CD1c-positive myeloid dendritic cell (primary cell): ENCODE results near the gene KLK14.

ENCODE experiments used
- DNase-seq: peaks from one replicate; pipeline ENCODE4 v3.0.0-alpha.2; 2016; ENCODE audit errors: extremely low spot score

The KLK14 gene

DNA sequence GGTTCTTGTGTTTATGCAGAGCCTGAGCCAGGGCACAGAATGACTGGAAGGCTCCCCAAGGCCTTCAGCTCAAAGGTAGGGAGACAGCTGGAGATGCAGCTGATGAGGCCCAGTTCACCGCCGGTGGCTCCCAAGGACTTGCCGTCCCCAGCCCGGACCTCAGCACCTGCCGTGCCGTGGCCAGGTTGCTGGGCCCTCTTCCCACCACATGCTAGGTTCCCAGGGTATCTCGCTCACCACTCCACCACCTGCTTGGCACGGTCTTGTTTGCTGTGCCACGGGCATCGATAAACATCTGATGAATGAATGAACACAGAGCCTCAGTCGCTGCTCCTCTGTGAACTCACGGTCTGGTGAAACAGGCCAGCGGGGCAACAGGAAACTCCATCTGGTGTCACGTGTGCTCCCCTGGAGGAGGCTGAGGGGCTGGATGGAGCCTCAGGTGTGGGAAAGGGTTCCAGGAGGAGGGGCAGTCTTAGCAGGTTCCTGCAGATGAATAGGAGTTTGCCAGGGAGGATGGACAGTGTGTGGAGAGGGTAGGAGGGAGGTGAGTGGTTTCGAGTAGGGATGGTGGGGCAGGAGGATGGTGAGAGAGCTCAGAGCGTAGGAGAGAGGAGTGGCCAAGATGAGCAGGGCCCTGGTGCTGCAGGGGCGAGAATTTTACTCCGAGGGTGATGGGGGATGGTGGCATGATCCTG, 3.6 kb upstream of the KLK14 start:
- no peak for DNase-seq

- DNase-seq = no peak
Observed at GRCh38 chr19:51084505-51084904, 1.8 kb upstream of the KLK14 start.

DNA sequence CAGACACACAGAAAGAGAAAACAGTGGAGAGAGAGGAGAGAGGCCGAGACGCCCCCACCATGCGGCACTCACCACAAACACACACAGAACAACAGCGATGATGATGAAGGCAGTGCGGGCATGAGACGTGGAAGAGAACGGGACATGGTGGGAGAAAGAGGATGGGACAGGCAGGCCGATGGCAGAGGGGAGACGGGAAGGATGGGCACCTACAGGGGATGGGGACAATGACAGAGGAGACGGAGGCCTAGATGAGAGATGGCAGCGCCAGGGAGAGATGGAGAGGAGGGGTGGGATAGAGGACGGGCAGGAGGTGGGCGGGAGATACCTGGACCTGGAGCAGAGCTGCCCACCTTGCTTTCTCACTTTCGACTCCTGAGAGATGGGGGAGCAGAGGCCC, 1.1 kb upstream of the KLK14 start:
- DNase-seq = no peak

DNA sequence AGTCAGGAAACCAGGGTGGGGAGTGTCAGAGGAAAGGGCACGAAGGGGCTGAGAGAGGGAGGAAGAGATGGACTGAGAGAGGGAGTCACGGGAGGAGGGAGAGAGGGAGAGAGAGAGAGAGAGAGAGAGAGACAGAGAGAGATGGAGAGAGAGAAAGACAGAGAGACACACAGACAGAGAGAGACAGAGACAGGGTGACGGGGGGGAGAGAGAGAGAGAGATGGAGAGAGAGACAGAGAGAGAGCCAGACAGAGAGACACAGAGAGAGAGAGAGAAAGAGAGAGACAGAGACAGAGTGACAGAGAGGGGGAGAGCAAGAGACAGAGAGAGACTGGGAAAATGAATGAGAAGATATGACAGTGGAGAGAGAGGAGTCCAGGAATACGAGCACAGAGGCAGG, 494 bp upstream of the KLK14 start:
- no peak for DNase-seq

- no peak for DNase-seq
Observed at GRCh38 chr19:51081476-51081875, 1.2 kb downstream of the KLK14 start.

GRCh38 chr19:51079481-51080110, 3.1 kb downstream of the KLK14 start:
- no peak for DNase-seq

DNA sequence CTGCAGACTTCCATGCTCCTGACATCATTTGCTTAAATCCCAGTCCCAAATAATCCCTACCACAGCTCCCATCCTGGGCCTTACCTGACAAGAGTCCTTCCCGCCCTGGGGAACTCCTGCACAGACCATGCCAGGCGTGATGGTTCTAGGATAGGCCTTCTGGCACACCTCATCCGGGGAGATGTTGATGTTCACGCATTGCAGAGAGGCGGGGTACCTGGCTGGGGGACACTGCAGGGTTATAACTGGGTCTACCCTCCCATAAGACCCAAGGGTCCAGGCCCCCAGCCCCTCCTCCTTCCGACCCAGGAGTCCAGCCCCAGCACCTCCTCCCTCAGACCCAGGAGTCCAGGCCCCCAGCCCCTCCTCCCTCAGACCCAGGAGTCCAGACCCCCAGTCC, 4.0 kb downstream of the KLK14 start:
- DNase-seq = no peak

GRCh38 chr19:51078104-51078503, 4.6 kb downstream of the KLK14 start:
- no peak for DNase-seq

DNA sequence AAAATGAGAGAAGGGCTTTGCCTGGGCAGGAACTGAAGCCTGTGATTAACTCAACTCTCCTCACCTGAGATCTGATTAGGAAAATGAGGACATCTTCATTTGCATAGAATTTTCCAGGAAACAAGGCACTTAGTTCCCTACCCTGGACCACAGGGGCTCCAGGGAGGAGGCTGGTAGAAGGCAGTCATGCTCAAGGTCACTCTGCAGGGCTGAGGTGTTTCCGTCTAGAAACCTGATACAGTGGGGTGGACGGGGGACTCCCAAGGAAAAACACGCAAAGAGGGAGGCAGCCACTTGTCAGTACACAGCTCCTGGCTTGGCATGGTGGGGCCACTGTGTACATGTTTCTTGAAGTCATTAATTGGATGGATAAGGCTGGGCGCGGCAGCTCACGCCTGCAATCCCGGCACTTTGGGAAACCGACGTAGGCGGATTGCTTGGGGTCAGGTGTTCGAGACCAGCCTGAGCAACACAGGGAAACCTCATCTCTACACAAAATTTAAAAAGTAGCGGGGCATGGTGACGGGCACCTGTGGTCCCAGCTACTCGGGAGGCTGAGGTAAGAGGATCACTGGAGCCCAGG, 6.0 kb downstream of the KLK14 start:
- DNase-seq = no peak

DNA sequence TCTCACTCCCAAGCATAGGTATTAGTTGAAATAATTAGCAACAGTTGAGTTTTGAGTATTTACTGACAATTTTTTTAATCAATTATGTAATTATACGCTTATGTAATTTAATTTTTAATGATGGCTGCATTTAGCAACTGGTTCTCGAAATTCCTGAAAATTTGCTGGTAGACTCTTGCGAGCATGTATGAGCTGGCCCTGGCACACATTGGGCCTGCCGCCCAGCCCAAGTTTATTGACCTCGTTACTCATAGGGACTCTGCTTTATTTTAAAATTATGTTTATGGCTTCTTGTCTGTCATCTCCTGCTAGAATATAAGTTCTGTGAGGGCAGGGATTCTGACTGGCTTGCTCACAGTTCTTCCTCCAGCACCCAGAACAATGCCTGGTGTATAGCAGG, 6.7 kb downstream of the KLK14 start:
- DNase-seq = no peak

DNA sequence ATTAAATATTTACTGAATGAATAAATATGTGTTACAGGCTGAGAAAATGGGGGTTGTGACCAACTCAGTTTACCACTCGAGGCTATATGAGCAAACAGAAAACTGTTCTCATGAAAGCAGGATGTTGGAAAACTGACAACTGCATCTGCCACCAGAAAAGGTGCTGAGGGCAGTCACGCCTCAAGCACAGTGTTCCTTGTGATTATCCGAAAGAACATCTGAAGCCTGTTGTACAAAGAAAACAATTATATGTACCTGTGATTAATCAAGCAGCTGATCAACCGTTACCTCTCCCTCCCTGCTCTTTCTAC, 11.6 kb downstream of the KLK14 start:
- DNase-seq = no peak

- DNase-seq = no peak
Observed at GRCh38 chr19:51070334-51071094, 12.2 kb downstream of the KLK14 start.

GRCh38 chr19:51066393-51067186, 16.1 kb downstream of the KLK14 start:
- DNase-seq = no peak

DNA sequence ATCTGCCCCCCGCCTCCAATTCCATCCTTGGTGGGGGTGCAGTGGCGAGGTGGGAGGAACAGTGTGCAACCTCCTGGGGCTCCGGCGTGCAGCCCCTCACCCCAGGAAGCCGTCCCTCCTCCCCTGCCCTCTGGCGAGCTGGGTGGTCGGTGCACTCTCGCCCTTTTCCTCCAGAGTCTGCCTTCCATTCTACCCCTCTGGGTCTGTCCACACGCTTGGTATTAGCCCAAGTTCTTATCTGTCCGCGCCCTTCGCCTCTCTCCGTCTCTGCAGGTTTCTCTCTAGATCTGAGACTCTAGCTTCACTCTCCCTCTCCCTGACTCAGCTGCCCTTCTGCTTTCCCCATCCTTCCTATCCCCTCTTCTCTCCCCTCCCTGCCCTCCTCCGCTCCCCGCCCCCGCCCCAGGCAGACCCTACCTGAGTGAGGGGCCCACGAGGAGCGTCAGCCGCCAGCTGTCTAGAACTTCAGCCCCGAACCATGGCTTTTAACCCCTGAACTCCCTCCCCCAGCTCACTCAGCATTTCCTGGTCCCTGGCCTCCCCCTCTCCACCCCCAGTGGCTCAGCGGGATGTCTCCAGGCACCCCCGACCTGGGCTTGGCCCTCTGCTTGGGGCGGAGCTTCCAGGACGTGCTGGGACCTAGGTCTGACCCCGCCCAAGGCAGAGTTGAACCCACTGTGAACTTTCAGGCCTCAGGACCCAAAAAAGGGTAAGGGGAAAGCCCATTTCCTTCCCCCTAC, 17.3 kb downstream of the KLK14 start:
- no peak for DNase-seq

GRCh38 chr19:51064534-51065220, 18.0 kb downstream of the KLK14 start, which contains the start of gene KLK13:
Gene KLK13 (minus strand): TSS chr19:51065092. CDS start chr19:51065067, 25 bp downstream.
- peak; percentile 10 for DNase-seq

- DNase-seq = no peak
Observed at GRCh38 chr19:51063664-51064063, 19.0 kb downstream of the KLK14 start.

GRCh38 chr19:51060973-51061372, 21.7 kb downstream of the KLK14 start:
- DNase-seq = no peak

GRCh38 chr19:51060336-51060735, 22.4 kb downstream of the KLK14 start:
- no peak for DNase-seq

DNA sequence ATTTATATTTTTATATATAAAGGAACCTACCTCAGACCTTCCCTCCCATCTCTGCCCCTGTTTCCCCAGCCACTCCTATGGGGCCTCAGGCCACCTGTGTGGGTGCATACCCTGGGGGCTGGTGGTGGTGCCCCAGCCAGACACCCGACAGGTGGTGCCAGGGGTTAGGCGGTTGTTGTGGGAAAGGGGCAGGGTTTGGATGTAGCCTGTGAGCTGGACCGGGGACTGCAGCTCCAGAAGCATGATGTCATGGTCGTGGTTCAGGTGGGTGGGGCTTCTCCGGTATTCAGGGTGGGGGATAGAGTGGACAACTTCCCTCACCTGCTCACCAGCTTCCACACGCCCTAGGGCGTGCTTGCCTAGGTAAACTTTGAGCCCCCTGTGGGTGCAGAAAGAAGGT, 23.0 kb downstream of the KLK14 start:
- DNase-seq = no peak

- no peak for DNase-seq
Observed at GRCh38 chr19:51055866-51056265, 26.8 kb downstream of the KLK14 start.

GRCh38 chr19:51047031-51047335, 35.7 kb downstream of the KLK14 start:
- no peak for DNase-seq
